NCI-H510A (cell line): ENCODE data around the gene GP9.

Experiments
- DNase-seq: peaks from one replicate; lab custom pipeline; 2025; lab: John Stamatoyannopoulos, UW

Gene GP9

DNA sequence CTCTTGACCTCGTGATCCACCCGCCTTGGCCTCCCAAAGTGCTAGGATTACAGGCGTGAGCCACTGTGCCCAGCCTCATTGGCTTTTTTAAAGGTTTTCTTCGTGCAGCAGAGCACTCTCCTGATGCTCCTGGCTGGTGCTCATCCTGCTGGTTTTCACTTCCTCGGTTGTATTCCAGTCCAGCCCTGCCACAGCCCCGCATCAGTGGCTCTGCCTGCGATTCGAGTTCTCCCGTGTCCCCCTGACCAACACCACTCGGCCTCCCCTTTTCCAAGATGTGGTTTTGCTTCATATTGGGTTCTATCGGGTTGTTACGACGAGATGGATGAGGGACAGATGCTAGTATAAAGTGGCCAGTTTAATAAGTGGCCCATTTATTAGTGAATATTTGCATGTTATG is 31.7 kb upstream of the GP9 start:
- DNase-seq = no peak

- DNase-seq = no peak
Measured at GRCh38 chr3:129030611-129031010, 30.0 kb upstream of the GP9 start.

DNA sequence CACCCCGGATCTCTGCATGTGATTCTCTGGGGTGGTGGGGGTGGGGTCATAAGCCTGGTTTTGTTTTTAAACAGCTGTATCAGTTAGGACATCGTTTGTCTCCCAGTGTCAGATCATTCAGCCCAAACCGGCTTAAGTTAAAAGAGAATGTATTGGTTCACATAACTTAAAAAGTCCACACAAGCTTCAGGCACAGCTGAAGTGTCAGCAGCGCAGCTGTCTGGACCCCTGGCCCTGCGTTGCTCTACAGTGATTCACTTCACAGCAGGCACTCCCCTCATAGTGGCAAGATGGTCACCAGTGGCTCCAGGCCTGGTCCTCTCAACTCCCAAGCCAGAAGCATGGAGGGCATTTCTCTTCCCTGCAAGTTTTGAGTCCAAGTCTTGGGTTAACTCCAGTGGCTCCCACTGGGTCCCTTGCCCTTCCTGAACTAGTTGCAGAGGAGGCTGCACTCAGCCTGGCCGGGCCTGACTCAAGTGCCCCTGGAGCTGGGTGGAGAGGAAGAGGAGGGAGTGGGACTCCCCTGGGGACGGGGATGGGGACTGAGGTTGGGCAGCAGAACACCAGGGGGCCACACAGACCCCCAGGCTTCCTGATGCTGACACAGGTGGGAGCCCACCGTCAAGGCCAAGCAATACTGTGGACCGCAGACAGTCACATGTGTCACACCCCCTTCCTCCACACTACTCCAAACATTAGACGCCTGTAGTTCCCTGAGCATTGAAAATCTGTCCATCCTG is 28.9 kb upstream of the GP9 start:
- no peak for DNase-seq

GRCh38 chr3:129032716-129033115 is 27.9 kb upstream of the GP9 start:
- no peak for DNase-seq

GRCh38 chr3:129033151-129033550 is 27.4 kb upstream of the GP9 start:
- no peak for DNase-seq

DNA sequence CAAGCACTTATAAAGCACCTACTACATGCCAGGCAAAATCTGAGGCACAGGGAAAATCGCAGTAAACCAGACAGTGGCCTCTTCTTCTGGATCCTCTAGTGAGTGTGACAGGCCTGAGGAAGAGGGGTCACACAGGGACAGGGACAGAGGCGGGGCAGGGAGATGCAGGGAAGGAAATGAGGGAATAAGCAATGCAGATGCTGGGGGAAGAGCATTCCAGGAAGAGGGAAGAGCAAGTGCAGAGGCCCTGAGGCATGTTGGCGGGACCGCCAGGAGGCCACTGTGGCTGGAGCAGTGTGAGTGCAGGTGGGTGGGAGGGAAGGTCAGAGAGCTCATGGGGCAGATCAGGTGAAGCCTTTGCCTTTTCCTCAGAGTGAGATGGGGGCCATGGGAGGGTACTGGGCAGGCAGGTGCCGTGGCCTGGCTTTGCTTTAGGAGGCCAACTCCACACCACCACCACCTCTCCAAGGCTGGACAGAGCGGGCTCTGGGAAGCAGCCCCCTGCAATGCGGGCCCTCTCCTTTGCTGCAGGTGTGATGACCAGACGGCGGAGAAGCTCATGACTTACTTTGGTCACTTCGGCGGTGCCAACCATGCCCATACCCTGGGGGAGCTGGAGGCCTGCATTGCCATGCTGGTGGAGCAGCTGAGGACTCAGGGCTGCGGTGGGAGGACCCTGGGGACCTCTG is 26.8 kb upstream of the GP9 start:
- no peak for DNase-seq

GRCh38 chr3:129034642-129035041 is 25.9 kb upstream of the GP9 start:
- DNase-seq = no peak

- DNase-seq = no peak
Measured at GRCh38 chr3:129035360-129036221, 25.0 kb upstream of the GP9 start.

DNA sequence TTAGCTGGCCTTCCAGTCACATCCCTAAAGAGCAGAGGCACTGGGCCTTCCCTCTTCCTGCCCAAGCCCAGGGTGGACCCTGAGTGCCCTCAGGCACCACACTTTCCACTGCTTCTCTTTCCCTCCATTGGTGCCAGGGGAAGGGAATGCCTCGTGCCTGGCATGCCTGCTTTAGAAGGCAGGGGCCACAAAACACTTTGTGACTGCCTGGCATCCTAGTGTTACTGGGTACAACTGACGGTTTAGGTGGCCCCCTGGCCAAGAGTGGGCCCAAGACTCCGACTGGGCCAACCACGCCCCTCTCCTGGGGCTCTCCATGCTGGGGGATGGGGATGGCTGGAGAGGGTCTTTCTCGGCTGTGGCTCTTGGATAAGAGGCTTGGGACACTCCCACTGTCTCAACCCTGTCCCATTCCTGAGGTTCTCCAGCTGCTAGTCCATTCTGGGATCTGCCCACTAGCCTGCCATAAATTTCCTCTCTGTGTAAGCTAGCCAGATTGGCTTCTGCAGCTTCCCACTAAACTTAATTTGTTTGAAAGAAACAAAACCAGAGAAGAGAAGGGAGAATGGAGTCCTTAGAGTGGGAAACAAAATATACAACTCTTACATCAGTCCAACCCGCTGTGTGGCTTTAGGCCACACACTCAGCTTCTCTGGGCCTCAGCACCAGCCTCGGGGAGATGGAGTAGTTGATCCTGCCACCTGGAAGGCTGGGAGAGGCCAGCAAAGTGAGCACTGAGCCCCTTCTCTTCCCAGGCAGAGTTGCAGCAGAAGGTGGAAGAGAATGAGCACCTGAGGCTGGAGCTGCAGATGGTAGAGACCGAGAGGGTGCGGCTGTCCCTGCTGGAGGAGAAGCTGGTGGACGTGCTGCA is 24.1 kb upstream of the GP9 start:
- no peak for DNase-seq

- no peak for DNase-seq
Measured at GRCh38 chr3:129037093-129037419, 23.5 kb upstream of the GP9 start.

GRCh38 chr3:129038121-129038855 is 22.3 kb upstream of the GP9 start:
- no peak for DNase-seq

- peak; percentile 83 for DNase-seq
Measured at GRCh38 chr3:129039271-129040038, 21.1 kb upstream of the GP9 start.

DNA sequence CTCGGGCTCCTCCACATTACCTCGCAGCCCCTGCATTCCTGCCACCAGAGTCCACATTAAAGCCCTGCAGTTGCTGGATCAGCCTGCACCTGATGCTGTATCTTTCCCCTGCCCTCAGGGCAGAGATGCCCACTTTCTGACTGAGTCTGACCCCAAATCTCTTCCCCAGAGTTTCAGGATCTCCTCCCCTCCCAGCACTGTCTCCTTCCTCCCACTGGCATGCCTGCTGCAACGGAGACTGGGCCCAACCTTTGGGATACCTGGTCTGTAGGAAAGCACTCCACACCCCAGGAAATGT is 20.6 kb upstream of the GP9 start:
- DNase-seq = no peak

- no peak for DNase-seq
Measured at GRCh38 chr3:129040579-129041300, 19.8 kb upstream of the GP9 start.

GRCh38 chr3:129045675-129046036 is 14.9 kb upstream of the GP9 start:
- DNase-seq = no peak

DNA sequence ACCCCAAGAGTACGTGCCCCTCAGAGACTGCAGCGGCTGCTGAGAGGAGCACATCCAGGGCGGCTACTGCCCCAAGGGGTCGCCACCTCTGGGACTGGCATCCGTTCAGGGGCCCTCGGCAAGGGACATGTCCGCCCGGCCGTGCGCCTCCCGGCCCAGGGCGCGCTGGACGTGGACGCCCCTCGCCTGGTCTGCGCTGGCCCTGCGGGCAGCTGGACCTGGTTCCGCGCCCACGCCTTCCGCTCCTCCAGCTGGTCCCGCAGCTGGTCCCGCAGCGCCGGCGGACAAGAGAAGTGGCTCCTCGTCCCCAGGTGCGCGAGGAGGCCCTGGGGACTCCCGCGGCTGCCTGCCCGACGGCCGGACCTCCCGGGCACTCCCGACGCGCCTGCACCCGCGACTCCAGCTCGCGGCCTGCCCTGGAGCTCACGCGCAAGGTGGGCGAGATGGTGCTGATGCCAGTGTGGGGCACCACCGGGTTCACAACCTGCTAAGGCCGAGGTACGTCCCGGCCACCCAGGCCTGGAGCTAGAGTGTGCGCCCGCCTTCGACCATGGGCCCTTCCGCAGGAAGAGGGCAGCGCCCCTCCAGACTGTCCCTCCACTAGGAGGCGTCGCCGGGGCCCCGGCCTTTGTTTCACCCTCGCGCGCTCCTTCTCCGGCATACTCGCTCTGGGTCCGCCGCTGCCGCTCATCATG is 14.4 kb upstream of the GP9 start:
- DNase-seq = no peak

GRCh38 chr3:129046732-129047552 is 13.6 kb upstream of the GP9 start:
- no peak for DNase-seq

- no peak for DNase-seq
Measured at GRCh38 chr3:129047553-129047839, 13.1 kb upstream of the GP9 start.
